Measurements from ENCODE around the gene MTMR12. TPM values are rescaled to one million over a fixed set of nuclear protein-coding genes. Genes with fewer than 3 reads are reported as not detected.

The MTMR12 gene
- total RNA-seq, 2 experiments from 2014 or later: 21.6 to 22.8 TPM

DNA sequence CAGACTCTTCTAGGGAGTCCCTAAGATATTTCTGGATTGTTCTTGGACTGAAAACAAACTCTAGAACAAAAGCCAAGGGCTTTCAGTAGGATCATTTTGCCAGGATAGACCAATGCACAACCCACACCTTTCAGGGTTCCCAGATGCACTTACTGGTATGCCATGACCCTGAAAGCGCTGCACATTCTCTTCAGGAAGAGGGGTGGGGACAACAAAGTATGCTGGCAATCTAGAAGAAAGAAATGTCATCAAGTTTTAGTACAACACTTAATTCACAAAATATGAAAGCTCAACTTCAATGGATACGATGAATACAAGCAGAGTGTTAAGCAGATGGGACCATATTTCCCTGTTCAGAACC is 57.2 kb downstream of the MTMR12 start:
- Mint-ChIP-seq H3K4me1 (peaks cover 4% of the 10 kb centered on the region), H3K4me3 (no peak overlapping the region), H3K9me3 (ENCODE audit: low read depth) (no peaks in the 10 kb centered on the region), H3K36me3 (ENCODE audit: low read depth) (peaks cover 40% of the 10 kb centered on the region), H3K27me3 (no peaks in the 10 kb centered on the region), H3K27ac (no peak overlapping the region)
- intact Hi-C loops (cut with DNase I, micrococcal nuclease): no loop called here
- ChIA-PET POLR2A (no interaction called here), CTCF (interaction anchor here (0.8 kb wide), 1 partner anchor 334 kb away, joined by 3 read pairs; no protein-coding TSS in a partner anchor)
- no peak for DNase-seq
- no peak for ATAC-seq

DNA sequence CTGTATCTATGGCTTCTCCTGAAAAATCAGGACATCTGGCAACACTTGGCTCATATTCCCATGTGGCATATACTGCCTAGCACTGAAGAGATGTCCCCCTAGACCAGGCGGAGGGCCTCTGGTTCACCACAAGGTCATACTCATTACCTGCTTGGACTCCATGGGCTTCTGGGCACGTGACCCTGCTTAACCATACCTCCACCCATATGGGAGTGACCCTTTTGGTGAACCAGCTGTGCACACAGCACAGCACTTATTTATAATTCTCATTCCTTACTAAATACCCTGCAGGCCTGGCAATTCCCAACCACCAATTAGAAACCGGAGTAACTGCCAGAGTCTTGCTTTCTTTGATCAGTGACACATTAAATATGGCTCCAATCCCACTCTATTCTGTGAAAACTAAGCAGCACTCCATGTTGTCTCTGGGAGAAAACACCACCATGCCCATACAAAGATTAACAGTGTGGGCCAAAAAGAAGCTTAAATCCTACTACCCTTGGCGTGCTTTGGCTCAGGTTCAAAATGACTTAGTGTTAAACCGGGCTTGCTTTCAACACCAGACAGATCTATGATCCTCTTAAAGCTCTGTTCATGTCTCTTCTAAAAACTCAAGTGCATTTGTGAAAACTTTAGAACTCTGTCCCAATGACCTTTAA is 57.7 kb downstream of the MTMR12 start:
- DNase-seq (no peak), ATAC-seq (no peak)
- Mint-ChIP-seq H3K4me3 (no peak overlapping the region), H3K27me3 (no peaks in the 10 kb centered on the region), H3K36me3 (ENCODE audit: low read depth) (peaks cover 36% of the 10 kb centered on the region), H3K9me3 (ENCODE audit: low read depth) (no peaks in the 10 kb centered on the region), H3K4me1 (no peaks in the 10 kb centered on the region), H3K27ac (no peak overlapping the region)
- CTCF ChIA-PET: interaction anchor here (0.6 to 0.8 kb wide), 2 partner anchors 120 to 335 kb away, joined by 3 read pairs; no protein-coding TSS in a partner anchor
- intact Hi-C loops (cut with DNase I, micrococcal nuclease): no loop called here
- POLR2A ChIA-PET: no interaction called here

DNA sequence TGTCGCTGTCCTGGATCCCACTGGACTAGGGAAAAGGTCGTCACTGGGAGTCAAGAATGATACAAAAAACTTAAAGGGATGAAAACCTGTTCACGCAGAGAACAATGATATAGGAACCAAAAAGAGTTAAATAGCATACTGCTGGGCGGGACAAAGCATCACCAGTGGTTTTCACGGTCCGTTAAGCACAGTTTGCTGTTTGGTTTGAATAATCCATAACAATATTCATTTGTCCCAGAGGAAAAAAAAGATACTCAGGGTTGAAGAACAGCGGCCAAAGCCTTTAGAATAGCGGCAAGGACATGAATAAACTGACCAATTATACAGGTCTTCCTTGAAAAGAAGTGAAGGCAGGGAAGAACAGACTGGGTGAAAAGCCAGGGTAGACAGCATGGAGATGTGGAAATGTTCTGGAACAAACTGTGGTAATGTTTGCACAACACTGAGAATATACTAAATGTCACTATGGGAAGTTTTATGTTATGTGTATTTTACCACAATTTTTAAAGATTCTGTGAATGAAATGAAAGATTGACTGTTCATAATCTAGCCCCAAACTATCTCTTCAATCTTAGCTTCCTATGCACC is 60.8 kb downstream of the MTMR12 start:
- no peak overlapping the region for H3K4me3 Mint-ChIP-seq
- ChIA-PET POLR2A (no interaction called here), CTCF (interaction anchor here (1.0 kb wide), 1 partner anchor 20 kb away, joined by 3 read pairs; no protein-coding TSS in a partner anchor)
- no peak for DNase-seq
- no peaks in the 10 kb centered on the region for H3K4me1 Mint-ChIP-seq
- no peak for ATAC-seq
- peaks cover 47% of the 10 kb centered on the region for H3K36me3 Mint-ChIP-seq (ENCODE audit: low read depth)
- no peaks in the 10 kb centered on the region for H3K27me3 Mint-ChIP-seq
- H3K9me3 Mint-ChIP-seq (ENCODE audit: low read depth): no peaks in the 10 kb centered on the region
- intact Hi-C loops (cut with DNase I, micrococcal nuclease): no loop called here
- H3K27ac Mint-ChIP-seq: no peak overlapping the region

DNA sequence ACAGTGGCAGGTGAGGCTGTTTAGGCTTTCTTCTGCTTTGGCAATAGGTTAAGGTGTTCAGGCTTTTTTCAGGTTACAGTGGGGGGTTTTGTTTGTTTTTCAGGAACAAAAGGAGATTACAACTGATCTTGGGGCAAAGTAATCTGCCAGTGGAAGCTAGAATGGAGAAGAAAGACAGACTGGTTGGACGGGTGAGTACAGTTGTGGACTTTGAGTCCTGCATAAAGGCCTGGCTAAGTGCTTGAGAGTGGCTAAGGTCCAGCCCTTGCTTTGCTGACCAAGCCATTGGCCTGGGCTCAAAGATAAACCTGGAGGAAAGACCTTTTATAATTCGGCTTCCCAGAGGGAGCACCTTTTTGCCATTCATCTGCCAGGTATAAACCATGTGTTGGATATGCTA is 63.1 kb downstream of the MTMR12 start:
- intact Hi-C loops (cut with DNase I, micrococcal nuclease): no loop called here
- Mint-ChIP-seq H3K27me3 (no peaks in the 10 kb centered on the region), H3K9me3 (ENCODE audit: low read depth) (no peaks in the 10 kb centered on the region), H3K4me3 (no peak overlapping the region), H3K4me1 (no peaks in the 10 kb centered on the region), H3K27ac (no peak overlapping the region), H3K36me3 (ENCODE audit: low read depth) (peaks cover 54% of the 10 kb centered on the region)
- ATAC-seq (no peak), DNase-seq (no peak)
- ChIA-PET CTCF (interaction anchor here (0.8 to 1.2 kb wide), 3 partner anchors 8 to 22 kb away, joined by 3 to 4 read pairs (median 3); no protein-coding TSS in a partner anchor), POLR2A (no interaction called here)

DNA sequence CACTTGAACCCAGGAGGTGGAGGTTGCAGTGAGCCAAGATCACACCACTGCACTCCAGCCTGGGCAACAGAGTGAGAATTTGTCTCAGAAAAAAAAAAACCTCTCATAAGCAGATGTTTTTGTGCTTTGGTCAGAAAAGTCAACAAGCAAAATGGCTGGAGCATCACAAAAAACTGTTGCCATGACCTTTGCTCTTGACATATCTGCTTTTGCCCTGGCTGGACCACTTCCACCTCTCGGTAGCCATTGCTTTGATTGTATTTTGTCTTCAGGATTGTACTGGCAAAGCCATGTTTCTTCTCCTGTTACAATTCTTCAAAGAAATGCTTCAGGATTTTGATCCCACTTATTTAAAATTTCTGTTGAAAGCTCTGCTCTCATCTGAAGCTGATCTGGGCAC is 67.0 kb downstream of the MTMR12 start:
- Mint-ChIP-seq H3K27me3 (no peaks in the 10 kb centered on the region), H3K9me3 (ENCODE audit: low read depth) (no peaks in the 10 kb centered on the region), H3K4me3 (no peak overlapping the region), H3K36me3 (ENCODE audit: low read depth) (peaks cover 63% of the 10 kb centered on the region), H3K27ac (no peak overlapping the region), H3K4me1 (no peaks in the 10 kb centered on the region)
- ChIA-PET CTCF (interaction anchor here (6.3 kb wide), 1 partner anchor 14 kb away, joined by 41 read pairs; no protein-coding TSS in a partner anchor), POLR2A (interaction anchor here (0.6 kb wide), 1 partner anchor 13 kb away, joined by 3 read pairs; no protein-coding TSS in a partner anchor)
- ATAC-seq (no peak), DNase-seq (no peak)
- intact Hi-C loops (cut with DNase I, micrococcal nuclease): no loop called here

DNA sequence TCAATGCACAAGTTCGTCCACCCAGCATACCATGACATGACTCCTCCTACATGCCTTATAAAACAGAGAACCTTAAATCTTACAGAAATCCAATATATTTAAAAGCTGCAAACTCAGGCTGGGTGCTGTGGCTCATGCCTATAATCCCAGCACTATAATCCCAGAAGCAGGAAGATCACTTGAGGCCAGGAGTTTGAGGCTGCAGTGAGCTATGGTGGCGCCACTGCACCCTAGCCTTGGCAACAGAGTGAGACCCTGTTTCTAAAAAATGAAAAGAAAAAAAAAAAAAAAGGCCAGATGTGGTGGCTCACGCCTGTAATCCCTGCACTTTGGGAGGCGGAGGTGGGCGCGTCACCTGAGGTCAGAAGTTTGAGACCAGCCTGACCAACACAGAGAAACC is 68.7 kb downstream of the MTMR12 start:
- Mint-ChIP-seq H3K27ac (no peak overlapping the region), H3K9me3 (ENCODE audit: low read depth) (no peaks in the 10 kb centered on the region), H3K36me3 (ENCODE audit: low read depth) (peaks cover 55% of the 10 kb centered on the region), H3K4me3 (no peak overlapping the region), H3K4me1 (no peaks in the 10 kb centered on the region), H3K27me3 (no peaks in the 10 kb centered on the region)
- POLR2A ChIA-PET: no interaction called here
- ATAC-seq: no peak
- DNase-seq: no peak
- intact Hi-C loops (cut with DNase I, micrococcal nuclease): no loop called here
- CTCF ChIA-PET: interaction anchor here (0.6 to 6.3 kb wide), 6 partner anchors 10 to 283 kb away, joined by 3 to 41 read pairs (median 4); no protein-coding TSS in a partner anchor

DNA sequence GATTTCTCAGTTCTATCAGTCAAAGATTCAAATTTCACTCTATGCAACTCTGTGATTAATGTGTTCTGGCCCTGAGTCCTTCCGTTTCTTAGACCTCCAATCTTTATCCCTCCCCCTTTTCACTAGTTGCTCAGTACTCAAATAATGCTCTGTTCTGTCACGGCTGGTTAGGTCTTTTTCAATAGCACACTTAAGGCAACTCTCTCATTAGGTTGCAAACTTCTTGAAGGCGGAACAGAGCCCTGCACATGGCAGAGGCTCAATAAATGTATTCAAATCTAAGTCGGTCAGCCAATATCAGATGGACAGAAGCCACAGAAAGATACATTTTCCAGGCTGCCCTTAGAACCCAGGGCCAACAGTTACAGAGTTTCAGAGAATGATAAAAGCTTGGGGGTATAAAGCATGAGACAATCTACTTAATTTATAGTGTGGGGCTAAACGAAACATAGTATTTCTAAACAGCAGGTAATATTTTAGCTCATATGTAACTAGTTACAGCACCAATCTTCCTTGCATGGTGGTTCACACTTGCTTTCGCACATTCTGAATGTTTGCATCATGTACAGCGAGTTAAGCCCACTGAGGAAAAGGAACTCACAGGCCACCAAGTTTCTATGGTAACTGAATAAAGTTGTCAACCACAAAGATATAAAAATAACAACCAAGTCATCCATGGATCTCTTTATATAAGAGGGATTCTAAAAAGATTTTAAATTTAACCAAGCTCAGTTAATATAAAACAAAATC is 71.5 kb downstream of the MTMR12 start:
- Mint-ChIP-seq H3K27me3 (no peaks in the 10 kb centered on the region), H3K36me3 (ENCODE audit: low read depth) (peaks cover 38% of the 10 kb centered on the region), H3K4me3 (no peak overlapping the region), H3K4me1 (no peaks in the 10 kb centered on the region), H3K9me3 (ENCODE audit: low read depth) (no peaks in the 10 kb centered on the region), H3K27ac (no peak overlapping the region)
- POLR2A ChIA-PET: interaction anchor here (0.6 kb wide), 1 partner anchor 49 kb away, joined by 7 read pairs; no protein-coding TSS in a partner anchor
- ATAC-seq (no peak), DNase-seq (no peak)
- intact Hi-C loops (cut with DNase I, micrococcal nuclease): no loop called here
- CTCF ChIA-PET: interaction anchor here (1.0 to 6.3 kb wide), 2 partner anchors 10 to 89 kb away, joined by 6 to 41 read pairs; no protein-coding TSS in a partner anchor

DNA sequence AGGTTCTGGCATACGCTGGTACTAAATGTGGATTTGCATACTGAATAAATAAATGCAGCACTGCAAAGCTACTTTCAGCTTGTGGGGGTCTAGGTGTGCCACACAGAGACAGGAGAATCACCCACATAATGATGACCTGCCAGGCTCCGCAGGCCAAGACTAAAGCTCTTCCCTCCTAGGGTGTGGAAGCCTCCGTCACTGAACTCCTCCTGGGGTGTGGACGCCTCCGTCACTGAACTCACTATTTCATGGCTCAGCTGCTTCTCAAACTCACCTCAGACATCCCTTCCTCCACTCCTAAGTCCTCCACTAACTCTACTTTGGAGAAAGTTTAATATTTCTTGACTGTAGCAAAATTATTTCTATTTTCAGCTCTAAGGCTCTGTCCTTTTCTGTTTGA is 73.4 kb downstream of the MTMR12 start:
- Mint-ChIP-seq H3K9me3 (ENCODE audit: low read depth) (no peaks in the 10 kb centered on the region), H3K4me3 (no peak overlapping the region), H3K36me3 (ENCODE audit: low read depth) (peaks cover 37% of the 10 kb centered on the region), H3K4me1 (no peaks in the 10 kb centered on the region), H3K27ac (no peak overlapping the region), H3K27me3 (no peaks in the 10 kb centered on the region)
- CTCF ChIA-PET: interaction anchor here (0.6 to 1.2 kb wide), 3 partner anchors 9 to 207 kb away, joined by 3 to 4 read pairs (median 3); no protein-coding TSS in a partner anchor
- intact Hi-C loops (cut with DNase I, micrococcal nuclease): no loop called here
- DNase-seq (no peak), ATAC-seq (no peak)
- POLR2A ChIA-PET: no interaction called here

DNA sequence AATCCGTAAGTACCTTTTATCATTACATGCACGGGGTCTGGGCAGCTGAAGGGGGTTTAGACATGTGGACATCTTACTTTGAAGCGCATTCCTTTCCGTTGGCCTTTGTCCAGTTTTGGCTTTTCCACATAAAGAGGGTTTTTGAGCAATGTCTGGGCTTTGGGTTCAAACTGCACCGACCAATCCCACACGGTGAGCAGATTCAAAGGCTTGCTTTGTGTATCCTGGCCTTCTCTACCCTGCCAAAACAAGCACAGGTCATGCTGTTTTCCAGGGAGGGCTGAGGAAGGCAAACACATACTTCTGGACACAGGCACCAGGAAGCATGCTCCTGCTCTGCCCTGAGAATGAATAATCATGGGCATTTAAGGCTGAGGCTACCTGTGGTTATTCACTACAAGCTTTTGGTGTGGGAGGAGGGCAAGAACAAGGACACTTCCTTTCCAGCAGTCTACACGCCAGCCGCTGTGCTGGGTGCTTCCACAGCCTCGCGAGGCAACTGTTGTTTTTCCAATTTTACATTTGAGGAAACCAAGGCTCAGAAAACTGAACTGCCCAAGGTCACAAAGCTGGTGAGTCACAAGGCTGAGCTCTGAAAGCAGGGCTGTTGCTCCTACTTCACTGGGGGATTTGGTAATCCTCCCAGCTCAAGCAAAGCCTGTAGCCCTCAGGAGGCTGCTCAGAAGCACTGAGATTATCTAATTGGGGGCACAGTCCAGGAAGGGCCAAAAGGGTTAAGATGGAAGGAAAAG is 78.9 kb downstream of the MTMR12 start:
- POLR2A ChIA-PET: no interaction called here
- no peak for DNase-seq
- CTCF ChIA-PET: interaction anchor here (0.6 to 8.9 kb wide), 10 partner anchors 41 to 1189 kb away, joined by 3 to 166 read pairs (median 8); no protein-coding TSS in a partner anchor
- Mint-ChIP-seq H3K27me3 (no peaks in the 10 kb centered on the region), H3K4me3 (no peak overlapping the region), H3K36me3 (ENCODE audit: low read depth) (peaks cover 25% of the 10 kb centered on the region), H3K27ac (no peak overlapping the region), H3K9me3 (ENCODE audit: low read depth) (no peaks in the 10 kb centered on the region), H3K4me1 (no peaks in the 10 kb centered on the region)
- ATAC-seq: no peak
- intact Hi-C loops (cut with DNase I, micrococcal nuclease): loop anchor here (2.0 kb wide), 2 partner anchors 59 to 379 kb away; partner anchors contain the start of gene GOLPH3 (in 1 of the 2)

DNA sequence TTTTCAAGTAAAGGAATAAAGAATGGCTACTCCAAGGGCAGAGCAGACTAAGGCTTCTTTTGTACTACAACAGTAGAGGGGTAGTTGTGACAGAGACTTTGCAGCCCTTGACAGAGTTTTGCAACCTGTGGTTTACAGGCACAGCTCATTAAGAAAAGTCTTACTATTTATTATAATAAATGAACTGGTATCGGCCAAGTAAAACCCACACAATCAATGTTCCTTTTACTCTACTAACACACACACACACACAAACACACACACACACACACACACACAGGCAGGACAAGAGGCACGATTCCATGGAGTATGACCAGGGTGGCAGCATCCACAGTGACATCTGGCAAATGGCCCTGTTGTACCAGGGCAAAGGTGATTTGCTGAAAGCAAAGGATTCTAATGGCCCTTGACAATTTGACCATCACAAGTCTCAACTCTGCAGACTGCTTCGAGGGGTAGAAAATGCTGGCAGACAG is 79.5 kb downstream of the MTMR12 start:
- intact Hi-C loops (cut with DNase I, micrococcal nuclease): loop anchor here (2.0 kb wide), 2 partner anchors 58 to 380 kb away; partner anchors contain the start of gene GOLPH3 (in 1 of the 2)
- ChIA-PET POLR2A (no interaction called here), CTCF (interaction anchor here (0.6 to 8.9 kb wide), 24 partner anchors 11 to 1190 kb away, joined by 3 to 166 read pairs (median 4); no protein-coding TSS in a partner anchor)
- ATAC-seq: no peak
- Mint-ChIP-seq H3K4me1 (no peaks in the 10 kb centered on the region), H3K36me3 (ENCODE audit: low read depth) (peaks cover 27% of the 10 kb centered on the region), H3K27me3 (no peaks in the 10 kb centered on the region), H3K4me3 (no peak overlapping the region), H3K27ac (no peak overlapping the region), H3K9me3 (ENCODE audit: low read depth) (no peaks in the 10 kb centered on the region)
- DNase-seq: no peak
